Neuronal stem cell (in vitro differentiated cells): ENCODE data around the gene EMC8.

Source experiments
- DNase-seq: peaks from one replicate; pipeline ENCODE4 v3.0.0-alpha.2; 2013; ENCODE audit warnings: low spot score
- H2AFZ ChIP-seq: one replicate; pipeline ENCODE4 v1.6.1; 2013; ENCODE audit warnings: mild to moderate bottlenecking, low read length, inconsistent platforms
- H2AK5ac ChIP-seq: 2 replicates; pipeline ENCODE4 v1.6.1; 2013; ENCODE audit warnings: low read depth, mild to moderate bottlenecking, inconsistent platforms, low read length, moderate library complexity, mixed read lengths
- H2BK120ac ChIP-seq: 2 replicates; pipeline ENCODE4 v1.6.1; 2013; ENCODE audit warnings: low read depth, mild to moderate bottlenecking, inconsistent platforms, low read length, moderate library complexity, mixed read lengths
- H2BK12ac ChIP-seq: one replicate; pipeline ENCODE4 v1.6.1; 2013; ENCODE audit warnings: low read length, inconsistent platforms
- H2BK15ac ChIP-seq: 2 replicates; pipeline ENCODE4 v1.6.1; 2013; ENCODE audit warnings: mild to moderate bottlenecking, low read length, inconsistent platforms, mixed read lengths
- H2BK5ac ChIP-seq: one replicate; pipeline ENCODE4 v1.6.1; 2013; ENCODE audit warnings: inconsistent platforms, mild to moderate bottlenecking, low read length, moderate library complexity
- H3K14ac ChIP-seq: one replicate; pipeline ENCODE4 v1.6.1; 2013; ENCODE audit warnings: low read length, inconsistent platforms
- H3K18ac ChIP-seq: 2 replicates; pipeline ENCODE4 v1.6.1; 2013; ENCODE audit warnings: low read length, inconsistent platforms
- H3K23ac ChIP-seq: 2 replicates; pipeline ENCODE4 v1.6.1; 2013; ENCODE audit warnings: low read depth, mild to moderate bottlenecking, mixed read lengths, low read length, inconsistent platforms; ENCODE audit not compliant: poor library complexity
- H3K27ac ChIP-seq: replicated peaks from 3 replicates; pipeline ENCODE4 v1.5.1; 2013; ENCODE audit warnings: low read length, inconsistent platforms
- H3K27me3 ChIP-seq, 3 experiments: 2 replicates each; pipeline ENCODE4 v1.6.1; 2013; ENCODE audit warnings: low read length in 3 of 3, mild to moderate bottlenecking in 2 of 3, inconsistent platforms in 1 of 3, low read depth in 1 of 3, mixed read lengths in 1 of 3, moderate library complexity in 1 of 3; ENCODE audit not compliant: control insufficient read depth in 3 of 3, insufficient read depth in 3 of 3
- H3K36me3 ChIP-seq, 2 donors: replicated peaks in 1 of 2; 2 replicates each; pipeline ENCODE4 v1.6.1; 2013; ENCODE audit warnings: low read length in 2 of 2; ENCODE audit not compliant: control insufficient read depth in 2 of 2, insufficient read depth in 2 of 2
- H3K4ac ChIP-seq: 2 replicates; pipeline ENCODE4 v1.6.1; 2013; ENCODE audit warnings: inconsistent platforms, mild to moderate bottlenecking, low read length, moderate library complexity
- H3K4me1 ChIP-seq, 2 donors: 1 replicate in 1 of 2; 2 replicates in 1 of 2; pipeline ENCODE4 v1.6.1; 2013; ENCODE audit warnings: low read length in 2 of 2, low read depth in 1 of 2; ENCODE audit not compliant: control insufficient read depth in 2 of 2, insufficient read depth in 1 of 2
- H3K4me2 ChIP-seq: one replicate; pipeline ENCODE4 v1.6.1; 2013; ENCODE audit warnings: mild to moderate bottlenecking, low read length, inconsistent platforms; ENCODE audit not compliant: insufficient read depth, poor library complexity, severe bottlenecking
- H3K4me3 ChIP-seq, 2 donors: 2 replicates each; pipeline ENCODE4 v1.5.1; 2013; ENCODE audit warnings: low read length in 2 of 2, mild to moderate bottlenecking in 2 of 2, inconsistent platforms in 1 of 2, moderate library complexity in 1 of 2
- H3K79me1 ChIP-seq: one replicate; pipeline ENCODE4 v1.6.1; 2013; ENCODE audit warnings: low read depth, mild to moderate bottlenecking, inconsistent platforms, low read length, moderate library complexity
- H3K9ac ChIP-seq: one replicate; pipeline ENCODE4 v1.6.1; 2013; ENCODE audit warnings: mild to moderate bottlenecking, low read depth, low read length, inconsistent platforms; ENCODE audit not compliant: poor library complexity
- H3K9me3 ChIP-seq, 2 donors: replicated peaks in 1 of 2; 2 replicates each; pipeline versions ENCODE3 to v1.6.1; 2013; ENCODE audit warnings: low read length in 2 of 2, mild to moderate bottlenecking in 2 of 2, inconsistent platforms in 1 of 2, low read depth in 1 of 2, mixed read lengths in 1 of 2, moderate library complexity in 1 of 2; ENCODE audit not compliant: control insufficient read depth in 2 of 2, insufficient read depth in 1 of 2
- H4K8ac ChIP-seq: one replicate; pipeline ENCODE4 v1.6.1; 2013; ENCODE audit warnings: low read depth, mild to moderate bottlenecking, inconsistent platforms, low read length, moderate library complexity
- H4K91ac ChIP-seq: one replicate; pipeline ENCODE4 v1.6.1; 2013; ENCODE audit warnings: low read length, low read depth, mild to moderate bottlenecking, inconsistent platforms; ENCODE audit not compliant: poor library complexity
- WGBS, 2 donors: extraction: QIAGEN DNeasy Blood & Tissue Kit; methylation state at CpG; one replicate each; pipeline ENCODE4 v1.1.7; 2013; ENCODE audit warnings: missing lambda C conversion rate in 2 of 2, mixed read lengths in 1 of 2; ENCODE audit not compliant: insufficient read length in 2 of 2, insufficient replicate concordance in 1 of 2; ENCODE audit errors: extremely low coverage in 2 of 2; 5-methylcytosine and 5-hydroxymethylcytosine counted together

EMC8 gene

GRCh38 chr16:85781156-85781555 lies 18.2 kb downstream of the EMC8 start:
- H3K14ac ChIP-seq: no peak overlapping the region
- H4K8ac ChIP-seq: no peak overlapping the region
- no peaks in the 10 kb centered on the region for H3K27me3 ChIP-seq
- no peak overlapping the region for H3K4me2 ChIP-seq
- H3K9ac ChIP-seq: no peak overlapping the region
- H3K27ac ChIP-seq: no peak overlapping the region
- peaks cover 6% of the 10 kb centered on the region for H3K79me1 ChIP-seq
- H2BK5ac ChIP-seq: no peak overlapping the region
- H2AFZ ChIP-seq: no peak overlapping the region
- no peak overlapping the region for H3K4ac ChIP-seq
- H4K91ac ChIP-seq: no peak overlapping the region
- no peaks in the 10 kb centered on the region for H3K9me3 ChIP-seq
- DNase-seq: no peak
- H3K18ac ChIP-seq: no peak overlapping the region
- H2BK15ac ChIP-seq: no peak overlapping the region
- H2BK12ac ChIP-seq: no peak overlapping the region
- H2AK5ac ChIP-seq: no peak overlapping the region
- no peak overlapping the region for H3K23ac ChIP-seq
- H3K36me3 ChIP-seq: peaks cover 38 to 84% of the 10 kb centered on the region in 2 donors
- WGBS, 2 donors: no CpG with 5 or more reads among the region's 10 CpGs
- H3K4me1 ChIP-seq: no peaks in the 10 kb centered on the region
- H3K4me3 ChIP-seq: no peak overlapping the region
- H2BK120ac ChIP-seq: no peak overlapping the region

GRCh38 chr16:85780281-85780680 lies 19.1 kb downstream of the EMC8 start:
- no peak for DNase-seq
- no peaks in the 10 kb centered on the region for H3K9me3 ChIP-seq

GRCh38 chr16:85778873-85779272 lies 20.5 kb downstream of the EMC8 start:
- no peak overlapping the region for H2BK5ac ChIP-seq
- H3K4me2 ChIP-seq: no peak overlapping the region
- peaks cover 3% of the 10 kb centered on the region for H3K79me1 ChIP-seq
- no peak overlapping the region for H3K23ac ChIP-seq
- DNase-seq: no peak
- no peak overlapping the region for H3K18ac ChIP-seq
- no peak overlapping the region for H3K27ac ChIP-seq
- no peak overlapping the region for H3K9ac ChIP-seq
- no peak overlapping the region for H4K8ac ChIP-seq
- no peak overlapping the region for H4K91ac ChIP-seq
- no peaks in the 10 kb centered on the region for H3K9me3 ChIP-seq
- H2BK15ac ChIP-seq: no peak overlapping the region
- H2BK120ac ChIP-seq: no peak overlapping the region
- no peak overlapping the region for H2BK12ac ChIP-seq
- no peak overlapping the region for H2AK5ac ChIP-seq
- peaks cover 30 to 69% of the 10 kb centered on the region in 2 donors for H3K36me3 ChIP-seq
- no peak overlapping the region for H2AFZ ChIP-seq
- no peaks in the 10 kb centered on the region for H3K4me1 ChIP-seq
- H3K4me3 ChIP-seq: no peak overlapping the region
- H3K14ac ChIP-seq: no peak overlapping the region
- no peaks in the 10 kb centered on the region for H3K27me3 ChIP-seq
- no CpG with 5 or more reads among the region's 12 CpGs for WGBS, 2 donors
- no peak overlapping the region for H3K4ac ChIP-seq

More at GRCh38 chr16:85780281-85780680, 19.1 kb downstream of the EMC8 start:
- Histone ChIP-seq H2AK5ac (no peak overlapping the region), H2BK12ac (no peak overlapping the region), H3K36me3 (peaks cover 32 to 76% of the 10 kb centered on the region in 2 donors), H4K8ac (no peak overlapping the region), H3K27ac (no peak overlapping the region), H2BK120ac (no peak overlapping the region), H3K4ac (no peak overlapping the region), H2AFZ (no peak overlapping the region), H3K27me3 (no peaks in the 10 kb centered on the region), H2BK5ac (no peak overlapping the region), H3K14ac (no peak overlapping the region), H3K18ac (no peak overlapping the region), H2BK15ac (no peak overlapping the region), H3K4me2 (no peak overlapping the region), H3K79me1 (peaks cover 6% of the 10 kb centered on the region), H3K4me3 (peak overlapping the region in 1 of 2 donors; percentile 55), H3K4me1 (no peaks in the 10 kb centered on the region), H4K91ac (no peak overlapping the region), H3K23ac (peak overlapping the region; percentile 58), H3K9ac (no peak overlapping the region)
- WGBS, 2 donors: no CpG with 5 or more reads among the region's 26 CpGs

GRCh38 chr16:85777583-85778310 lies 21.6 kb downstream of the EMC8 start:
- Histone ChIP-seq H2BK12ac (no peak overlapping the region), H4K91ac (no peak overlapping the region), H3K14ac (no peak overlapping the region), H3K9me3 (no peaks in the 10 kb centered on the region), H3K4me2 (no peak overlapping the region), H3K27me3 (no peaks in the 10 kb centered on the region), H2BK5ac (no peak overlapping the region), H4K8ac (no peak overlapping the region), H3K36me3 (peaks cover 27 to 62% of the 10 kb centered on the region in 2 donors), H2AK5ac (no peak overlapping the region), H3K4me1 (no peaks in the 10 kb centered on the region), H3K9ac (no peak overlapping the region), H3K79me1 (peaks cover 2% of the 10 kb centered on the region), H3K23ac (no peak overlapping the region), H2BK120ac (no peak overlapping the region), H3K18ac (no peak overlapping the region), H3K4ac (no peak overlapping the region), H3K27ac (no peak overlapping the region), H2BK15ac (no peak overlapping the region), H2AFZ (no peak overlapping the region), H3K4me3 (no peak overlapping the region)
- no CpG with 5 or more reads among the region's 4 CpGs for WGBS, 2 donors
- DNase-seq: no peak
